GM12865 (cell line): Measurements from ENCODE around the gene KRT23.

ENCODE experiments used
- DNase-seq: peaks from one replicate; pipeline ENCODE4 v3.0.0; 2010; ENCODE audit warnings: low read depth
- H3K4me3 ChIP-seq: 2 replicates; pipeline ENCODE4 v1.5.1; 2011; ENCODE audit warnings: mild to moderate bottlenecking, low read depth, low read length, control low read depth
- CTCF ChIP-seq: IDR thresholded peaks from 2 replicates; pipeline ENCODE4 v1.5.1; 2011; ENCODE audit warnings: low read length, control low read depth, low read depth, inconsistent platforms; ENCODE audit not compliant: insufficient read depth; ENCODE audit errors: missing control alignments

The KRT23 gene

DNA sequence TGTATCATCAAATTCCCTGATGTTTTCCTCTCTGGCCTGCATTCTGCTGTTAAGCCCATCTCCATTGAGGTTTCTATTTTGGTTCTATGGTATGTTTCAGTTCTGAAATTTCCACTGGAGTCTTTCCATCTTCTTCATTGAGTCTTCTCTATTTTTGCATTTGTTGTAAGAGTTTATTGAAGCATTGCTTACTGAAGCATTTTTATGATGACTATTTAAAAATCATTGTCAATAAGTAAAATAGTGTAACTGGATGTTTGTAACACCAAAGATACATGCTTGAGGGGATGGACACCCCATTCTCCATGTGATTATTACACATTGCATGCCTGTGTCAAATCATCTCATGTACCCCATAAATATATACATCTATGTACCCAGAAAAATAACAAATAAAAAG lies 38.1 kb upstream of the KRT23 start:
- no peak overlapping the region for H3K4me3 ChIP-seq
- no peak for DNase-seq
- TF ChIP-seq CTCF: no peak

GRCh38 chr17:40974366-40974765 lies 36.9 kb upstream of the KRT23 start:
- TF ChIP-seq CTCF: no peak
- DNase-seq: no peak
- H3K4me3 ChIP-seq: no peak overlapping the region

GRCh38 chr17:40967582-40967981 lies 30.1 kb upstream of the KRT23 start:
- TF ChIP-seq CTCF: no peak
- DNase-seq: no peak
- no peak overlapping the region for H3K4me3 ChIP-seq

DNA sequence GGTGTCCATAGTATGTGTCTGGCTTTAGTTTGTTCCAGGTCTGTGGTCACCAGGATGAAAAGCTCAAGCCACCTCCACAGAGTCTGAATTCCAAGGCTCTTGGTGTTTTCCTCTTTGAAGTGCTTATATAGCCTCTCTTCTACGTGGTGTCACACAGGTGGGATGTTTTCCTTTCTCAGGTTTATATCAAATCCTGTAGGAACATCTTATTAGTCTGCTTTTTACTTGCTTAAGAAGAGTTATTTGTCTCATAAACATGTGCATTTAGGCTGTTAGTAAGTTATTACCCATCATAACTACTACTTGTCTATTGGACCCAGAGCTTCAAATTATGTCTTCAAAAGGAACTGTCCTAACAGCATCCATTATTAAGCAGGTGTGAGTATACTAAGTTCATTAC lies 29.4 kb upstream of the KRT23 start, which contains the start of gene KRT39:
KRT39 (minus strand) TSS at position 101 of the 400 bp plus-strand sequence; CDS start at position 9, 92 bp downstream.
- no peak for DNase-seq
- no peak for TF ChIP-seq CTCF
- no peak within 1 kb of the TSS for H3K4me3 ChIP-seq

GRCh38 chr17:40963838-40964237 lies 26.4 kb upstream of the KRT23 start:
- H3K4me3 ChIP-seq: no peak overlapping the region
- DNase-seq: peak; percentile 25
- peak; percentile 57 for TF ChIP-seq CTCF

GRCh38 chr17:40962059-40962561 lies 24.7 kb upstream of the KRT23 start:
- TF ChIP-seq CTCF: no peak
- H3K4me3 ChIP-seq: no peak overlapping the region
- no peak for DNase-seq

- no peak for DNase-seq
- TF ChIP-seq CTCF: no peak
- H3K4me3 ChIP-seq: no peak overlapping the region
Observed at GRCh38 chr17:40961591-40961990, 24.1 kb upstream of the KRT23 start.
